ENCODE results near the gene SMIM27. TPM values are rescaled to one million over a fixed set of nuclear protein-coding genes. Genes with fewer than 3 reads are reported as not detected.

SMIM27 gene
- total RNA-seq, 2 experiments from 2014 or later = 14.8 to 18.4 TPM

- CTCF ChIA-PET = interaction anchor here (1.0 to 1.9 kb wide), 6 partner anchors 22 to 171 kb away, joined by 3 to 9 read pairs (median 4); partner anchors contain the start of genes NDUFB6 and RIGI
- POLR2A ChIA-PET = interaction anchor here (1.2 to 2.0 kb wide), 4 partner anchors 13 to 474 kb away, joined by 3 to 8 read pairs (median 7); partner anchors contain the start of genes ACO1, DNAJA1 and RIGI
These were observed 1.4 kb upstream of the SMIM27 start for GRCh38 chr9:32550562-32551275.

DNA sequence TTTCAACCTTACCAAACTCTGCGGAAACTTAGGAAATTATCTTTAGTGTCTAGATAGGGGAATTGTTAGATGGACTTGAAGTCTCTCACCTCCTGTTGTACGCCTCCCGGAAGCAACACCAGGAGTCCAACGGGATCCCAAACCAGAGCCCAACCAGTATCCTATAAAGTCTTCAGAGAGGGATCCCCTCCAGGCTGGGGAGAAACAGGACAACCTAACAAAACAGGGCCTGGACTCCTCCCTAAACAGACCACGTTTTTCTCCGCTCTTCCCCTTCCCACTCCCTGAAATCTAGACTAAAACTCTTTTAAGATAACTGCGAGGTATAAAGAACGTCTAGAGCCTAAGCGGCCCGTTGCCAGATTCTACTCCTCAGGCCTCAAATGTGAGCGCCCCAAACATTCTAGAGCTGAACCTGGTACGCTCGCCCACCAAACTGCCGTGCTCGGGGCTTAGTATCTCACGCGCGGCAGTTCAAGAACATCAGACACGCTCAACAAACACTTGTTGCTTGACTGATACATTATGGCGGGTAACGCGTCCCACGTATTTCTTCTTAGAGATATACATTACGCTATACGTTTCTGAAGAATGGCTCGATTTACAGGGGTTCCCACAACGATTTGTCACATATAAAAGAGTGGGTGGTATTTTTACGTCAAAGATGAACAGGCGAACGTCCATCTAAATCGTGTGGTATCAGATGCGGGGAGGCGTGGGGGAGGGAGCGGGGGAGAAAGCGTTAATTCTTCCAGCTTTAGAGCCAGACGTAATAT lies 663 bp upstream of the SMIM27 start:
- CTCF ChIA-PET = interaction anchor here (0.6 to 2.2 kb wide), 7 partner anchors 21 to 388 kb away, joined by 3 to 9 read pairs (median 4); partner anchors contain the start of gene RIGI
- POLR2A ChIA-PET = interaction anchor here (0.6 to 2.0 kb wide), 6 partner anchors 12 to 473 kb away, joined by 3 to 8 read pairs (median 5); partner anchors contain the start of genes ACO1, DNAJA1 and RIGI

GRCh38 chr9:32554107-32554506 lies 2.0 kb downstream of the SMIM27 start:
- POLR2A ChIA-PET = interaction anchor here (0.6 kb wide), 1 partner anchor 18 kb away, joined by 3 read pairs; no protein-coding TSS in a partner anchor
- CTCF ChIA-PET = interaction anchor here (0.8 to 2.4 kb wide), 3 partner anchors 18 to 175 kb away, joined by 3 to 8 read pairs (median 4); partner anchors contain the start of gene NDUFB6

DNA sequence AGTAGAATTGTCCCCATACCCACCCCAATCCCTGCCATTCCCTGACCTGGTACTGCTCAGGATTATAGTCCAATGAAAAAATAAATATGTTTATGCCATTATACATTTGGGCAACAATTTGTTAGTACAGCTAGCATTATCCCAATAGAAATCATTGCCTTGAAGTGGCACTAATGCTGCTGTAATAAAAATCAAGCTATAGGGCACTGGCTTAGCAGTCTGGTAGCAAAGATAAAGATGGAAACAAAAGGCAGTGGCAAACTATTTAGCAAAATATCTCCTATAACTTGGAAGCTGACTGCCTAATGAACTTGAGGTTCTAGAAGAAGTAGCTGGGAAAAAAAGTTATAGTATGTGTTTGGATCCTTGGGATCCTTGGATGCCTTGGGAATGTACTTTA lies 2.5 kb downstream of the SMIM27 start:
- ChIA-PET CTCF (interaction anchor here (0.8 to 2.4 kb wide), 4 partner anchors 9 to 176 kb away, joined by 3 to 8 read pairs (median 4); partner anchors contain the start of gene NDUFB6), POLR2A (interaction anchor here (0.6 kb wide), 1 partner anchor 18 kb away, joined by 3 read pairs; no protein-coding TSS in a partner anchor)

DNA sequence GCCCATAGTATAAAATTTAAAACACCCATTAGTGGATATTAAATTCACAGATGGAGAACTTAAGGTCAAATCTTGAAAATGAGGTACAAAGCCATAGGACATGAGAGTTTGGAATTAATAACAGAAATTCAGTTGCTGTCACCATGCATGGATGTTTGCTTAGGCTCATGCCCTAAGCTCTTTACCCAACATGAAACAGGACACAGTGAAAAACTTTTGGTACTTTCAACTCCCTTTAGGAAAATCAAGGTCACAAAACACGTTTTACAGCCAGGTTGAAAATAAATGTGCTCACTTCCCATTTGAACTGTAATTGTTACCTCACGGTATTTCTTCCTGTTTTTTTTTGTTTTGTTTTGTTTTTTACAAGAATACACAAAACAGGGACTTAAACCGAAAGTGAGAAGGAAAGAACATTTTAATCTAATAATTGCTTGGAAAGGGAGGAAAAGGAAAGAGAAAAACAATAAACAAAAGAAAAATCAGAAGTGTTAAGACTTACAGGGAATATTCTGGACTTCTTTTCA lies 6.3 kb downstream of the SMIM27 start:
- CTCF ChIA-PET = no interaction called here
- POLR2A ChIA-PET = no interaction called here

GRCh38 chr9:32565967-32566366 lies 13.8 kb downstream of the SMIM27 start:
- ChIA-PET POLR2A (no interaction called here), CTCF (interaction anchor here (1.1 kb wide), 1 partner anchor 187 kb away, joined by 4 read pairs; no protein-coding TSS in a partner anchor)

- CTCF ChIA-PET = no interaction called here
These were observed 14.6 kb downstream of the SMIM27 start for GRCh38 chr9:32566770-32567169.

DNA sequence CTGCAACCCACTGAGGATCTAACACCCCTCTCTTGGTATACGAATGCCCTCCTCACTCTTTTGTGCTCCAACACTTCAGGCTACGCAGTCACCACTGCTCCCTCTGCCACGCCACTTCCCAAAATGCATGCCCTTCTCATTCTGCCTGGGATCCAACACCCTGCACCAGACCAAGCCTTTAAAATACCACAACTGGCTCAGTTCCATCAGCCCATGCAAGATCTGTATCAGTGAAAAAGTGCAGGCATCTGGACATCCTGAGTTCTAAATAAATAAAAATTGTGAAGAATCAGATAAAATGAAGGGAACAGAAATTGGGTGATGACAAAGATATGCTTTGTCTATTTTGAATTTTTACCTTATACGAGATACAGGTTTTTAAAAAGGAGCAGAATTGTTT lies 18.1 kb downstream of the SMIM27 start:
- CTCF ChIA-PET = no interaction called here
- POLR2A ChIA-PET = no interaction called here

More at GRCh38 chr9:32566770-32567169, 14.6 kb downstream of the SMIM27 start:
- POLR2A ChIA-PET = no interaction called here

DNA sequence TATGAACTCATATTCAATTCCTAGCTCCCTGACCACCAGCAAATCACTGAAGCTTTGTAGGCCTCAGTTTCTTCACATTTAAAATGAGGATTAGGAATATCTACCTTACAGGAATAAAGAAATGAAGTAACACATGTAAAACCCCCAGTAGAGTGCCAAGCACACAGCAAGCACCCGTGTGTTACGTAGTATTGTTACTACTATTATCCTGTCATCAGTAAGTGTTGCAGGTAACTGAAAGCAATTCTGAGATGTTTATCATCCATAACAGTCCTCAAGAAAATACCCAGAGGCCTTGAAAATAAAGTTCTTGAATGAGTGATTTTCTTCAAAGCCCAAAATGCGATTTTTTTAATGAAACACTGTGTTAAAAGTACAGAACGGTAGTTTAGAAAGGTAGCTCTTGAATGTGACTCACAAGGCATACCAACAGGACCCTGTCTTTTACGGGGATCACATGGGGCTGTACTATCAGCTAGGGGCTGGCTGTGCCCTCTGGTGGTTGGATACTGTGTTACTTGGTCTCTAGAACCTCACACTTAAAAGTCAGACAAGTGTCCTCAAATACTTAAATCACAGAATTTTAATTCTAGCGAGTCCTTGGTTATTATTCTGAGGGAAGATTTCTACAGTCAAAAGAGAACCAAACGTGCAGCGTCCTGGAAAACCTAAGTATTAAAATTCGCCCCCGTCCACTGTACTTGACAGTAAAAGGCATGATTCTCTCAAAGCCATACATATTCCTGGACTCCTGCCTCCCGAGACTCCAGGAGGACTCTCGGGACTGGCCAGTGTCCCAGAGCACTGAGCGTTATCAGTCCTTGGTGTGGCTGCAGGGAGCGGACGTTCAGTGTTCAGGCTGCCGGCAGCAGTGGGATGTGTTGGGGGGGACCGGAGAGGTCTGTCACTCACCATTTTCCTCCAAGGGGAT lies 20.1 kb downstream of the SMIM27 start:
- ChIA-PET CTCF (interaction anchor here (0.6 to 3.5 kb wide), 14 partner anchors 9 to 194 kb away, joined by 3 to 53 read pairs (median 5); partner anchors contain the start of genes ACO1, SMIM27 and TOPORS), POLR2A (interaction anchor here (0.5 to 1.1 kb wide), 5 partner anchors 18 to 432 kb away, joined by 3 to 7 read pairs (median 5); partner anchors contain the start of gene SMIM27)

- ChIA-PET POLR2A (interaction anchor here (0.5 to 1.1 kb wide), 2 partner anchors 21 to 428 kb away, joined by 5 read pairs; partner anchors contain the start of gene SMIM27), CTCF (interaction anchor here (1.0 to 3.5 kb wide), 8 partner anchors 18 to 195 kb away, joined by 4 to 53 read pairs (median 8); partner anchors contain the start of genes ACO1, SMIM27 and TOPORS)
These were observed 20.9 kb downstream of the SMIM27 start, which contains the start of gene NDUFB6 for GRCh38 chr9:32572900-32573523. Gene NDUFB6 (minus strand): TSS chr9:32573159. CDS start chr9:32573060, 99 bp downstream.

DNA sequence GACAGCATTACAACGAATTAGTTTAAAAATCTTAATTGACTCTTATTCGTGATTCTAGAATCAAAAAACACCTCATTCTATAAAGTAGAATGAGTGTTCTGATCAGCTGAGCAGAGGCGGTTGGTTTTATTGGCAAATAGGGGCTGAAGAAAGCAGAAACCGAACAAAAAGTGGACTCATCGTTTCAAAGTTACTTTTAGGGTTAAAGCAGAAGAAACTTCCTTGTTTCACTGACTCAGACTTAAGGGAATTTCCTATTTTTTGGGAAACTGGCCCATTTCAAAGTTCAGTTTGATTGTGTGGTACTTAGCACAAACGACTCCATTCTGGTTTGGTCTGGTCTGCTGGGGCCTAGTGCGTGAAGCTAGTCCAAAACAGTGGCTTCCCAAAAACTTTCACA lies 21.7 kb downstream of the SMIM27 start:
- ChIA-PET POLR2A (no interaction called here), CTCF (interaction anchor here (2.0 to 3.5 kb wide), 3 partner anchors 24 to 196 kb away, joined by 7 to 53 read pairs (median 9); partner anchors contain the start of gene ACO1)

DNA sequence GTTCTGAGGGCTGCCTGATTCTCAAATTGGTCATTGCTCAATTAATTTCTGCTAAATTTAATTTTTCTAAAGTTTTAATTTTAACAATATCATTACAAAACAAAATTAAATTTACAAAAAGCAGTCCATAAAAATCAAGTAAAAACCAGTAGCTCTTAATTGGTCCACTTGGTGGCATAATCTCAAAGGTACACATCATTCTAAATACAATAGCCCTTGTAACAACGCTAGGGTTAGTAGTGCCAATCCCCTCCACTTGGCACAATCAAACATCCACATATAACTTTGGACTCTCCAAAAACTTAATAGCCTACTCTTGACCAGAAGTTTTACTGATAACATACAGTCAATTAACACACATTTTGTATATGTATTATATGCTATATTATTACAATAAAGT lies 22.7 kb downstream of the SMIM27 start:
- ChIA-PET POLR2A (no interaction called here), CTCF (interaction anchor here (0.6 to 3.5 kb wide), 2 partner anchors 197 to 444 kb away, joined by 3 to 53 read pairs; no protein-coding TSS in a partner anchor)

- ChIA-PET CTCF (interaction anchor here (1.0 to 7.6 kb wide), 2 partner anchors 195 to 199 kb away, joined by 3 to 108 read pairs; no protein-coding TSS in a partner anchor), POLR2A (no interaction called here)
These were observed 25.2 kb downstream of the SMIM27 start for GRCh38 chr9:32577316-32577715.

GRCh38 chr9:32578976-32579375 lies 26.8 kb downstream of the SMIM27 start:
- POLR2A ChIA-PET = no interaction called here

GRCh38 chr9:32579706-32580331 lies 27.7 kb downstream of the SMIM27 start:
- CTCF ChIA-PET = interaction anchor here (0.5 to 7.6 kb wide), 13 partner anchors 9 to 389 kb away, joined by 3 to 108 read pairs (median 4); partner anchors contain the start of gene ACO1
- POLR2A ChIA-PET = no interaction called here

More at GRCh38 chr9:32578976-32579375, 26.8 kb downstream of the SMIM27 start:
- CTCF ChIA-PET = interaction anchor here (0.5 to 7.6 kb wide), 6 partner anchors 28 to 388 kb away, joined by 3 to 108 read pairs (median 4); partner anchors contain the start of gene ACO1

DNA sequence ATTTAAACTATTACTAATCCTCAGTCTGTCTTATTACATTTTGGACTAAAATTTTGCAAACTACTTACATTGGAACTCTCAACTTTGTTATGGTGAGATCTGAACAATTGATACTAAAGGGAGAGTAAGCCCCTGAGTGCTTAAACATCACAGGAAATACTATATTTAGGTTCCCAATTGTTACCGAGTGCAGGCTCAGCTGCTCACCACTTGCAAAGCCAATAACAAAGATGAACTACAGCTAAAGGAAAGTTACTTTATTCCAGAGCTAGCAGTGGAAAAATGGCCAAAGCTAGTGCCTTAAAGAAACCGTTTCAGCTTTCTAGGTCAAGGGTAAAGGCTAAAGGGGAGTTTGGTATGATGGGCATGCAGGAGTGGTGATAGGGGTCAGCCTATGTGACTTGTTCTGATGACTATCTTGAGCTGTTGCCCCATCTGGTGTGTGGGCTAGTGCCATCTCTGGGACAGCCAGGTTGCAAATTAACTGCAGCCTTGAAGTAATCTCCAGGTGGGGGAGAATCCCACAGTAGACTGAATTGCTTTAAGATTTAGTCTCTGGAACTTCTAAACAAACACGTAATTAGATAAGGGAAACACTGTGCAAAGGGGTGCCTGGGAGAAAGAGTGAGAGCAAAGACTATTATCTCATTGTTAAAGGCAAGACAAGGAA lies 28.6 kb downstream of the SMIM27 start:
- CTCF ChIA-PET = interaction anchor here (0.6 to 7.6 kb wide), 9 partner anchors 8 to 391 kb away, joined by 3 to 108 read pairs (median 4); partner anchors contain the start of gene ACO1
- POLR2A ChIA-PET = no interaction called here
